AG09309 (cell line): ENCODE measurements around the gene PITPNC1.

ENCODE experiments used
- DNase-seq: peaks from one replicate; pipeline ENCODE4 v3.0.0-alpha.2; 2010; ENCODE audit warnings: low read depth
- H3K4me3 ChIP-seq: 2 replicates; pipeline ENCODE4 v1.5.1; 2011; ENCODE audit warnings: mild to moderate bottlenecking, low read depth, low read length, moderate library complexity; ENCODE audit not compliant: control insufficient read depth
- CTCF ChIP-seq: IDR thresholded peaks from 2 replicates; pipeline ENCODE4 v1.5.1; 2011; ENCODE audit warnings: mild to moderate bottlenecking, low read depth, low read length, inconsistent platforms; ENCODE audit not compliant: insufficient read depth, control insufficient read depth; ENCODE audit errors: missing control alignments

The PITPNC1 gene

GRCh38 chr17:67433248-67433924 is 56.3 kb downstream of the PITPNC1 start:
- H3K4me3 ChIP-seq, result no peak overlapping the region
- DNase-seq, result no peak
- no peak for TF ChIP-seq CTCF

GRCh38 chr17:67434061-67434525 is 57.0 kb downstream of the PITPNC1 start:
- no peak for TF ChIP-seq CTCF
- no peak for DNase-seq
- no peak overlapping the region for H3K4me3 ChIP-seq

GRCh38 chr17:67435122-67435521 is 58.0 kb downstream of the PITPNC1 start:
- DNase-seq, result no peak
- no peak overlapping the region for H3K4me3 ChIP-seq
- TF ChIP-seq CTCF, result no peak

GRCh38 chr17:67435786-67436185 is 58.7 kb downstream of the PITPNC1 start:
- TF ChIP-seq CTCF, result no peak
- no peak for DNase-seq
- no peak overlapping the region for H3K4me3 ChIP-seq

- no peak for TF ChIP-seq CTCF
- no peak overlapping the region for H3K4me3 ChIP-seq
- DNase-seq, result no peak
Observed at GRCh38 chr17:67436233-67436632, 59.2 kb downstream of the PITPNC1 start.

GRCh38 chr17:67438667-67439066 is 61.6 kb downstream of the PITPNC1 start:
- TF ChIP-seq CTCF, result no peak
- H3K4me3 ChIP-seq, result no peak overlapping the region
- DNase-seq, result no peak
